Gastrocnemius medialis (tissue), 4 donors: ENCODE results near the gene TTC28.

Experiments used
- CTCF ChIP-seq, 5 experiments: fragments of 450-650 bp in 3 of 5; fragments of 200-600 bp in 2 of 5; sonication (generic) in 2 of 5; IDR thresholded peaks in 4 of 5; conservative IDR thresholded peaks in 1 of 5; 1 replicate in 4 of 5; 2 replicates in 1 of 5; pipeline ENCODE4 v1.5.1; 2016 to 2019; ENCODE audit warnings: antibody characterized with exemption in 5 of 5, mild to moderate bottlenecking in 3 of 5, moderate library complexity in 3 of 5
- POLR2A ChIP-seq, 2 donors: fragments of 450-650 bp; IDR thresholded peaks; one replicate each; pipeline ENCODE4 v1.6.1; 2017; ENCODE audit warnings: antibody characterized with exemption in 2 of 2, mild to moderate bottlenecking in 2 of 2, moderate library complexity in 2 of 2

- TF ChIP-seq POLR2A (IDR thresholded peaks at IDR 0.05), result no peak
- no peak for TF ChIP-seq CTCF (IDR thresholded peaks at IDR 0.05 in 4 of 5, conservative IDR thresholded peaks at IDR 0.05 in 1 of 5)
These were observed 86.3 kb downstream of the TTC28 start for GRCh38 chr22:28593299-28593698.
